GM21447 (cell line): ENCODE data around the gene GPX4.

Experiments
- ATAC-seq: cut with Tn5 transposase; IDR thresholded peaks from one replicate; pipeline ENCODE4 v1.9.1; 2021; ENCODE audit not compliant: unreplicated experiment

GPX4 gene

DNA sequence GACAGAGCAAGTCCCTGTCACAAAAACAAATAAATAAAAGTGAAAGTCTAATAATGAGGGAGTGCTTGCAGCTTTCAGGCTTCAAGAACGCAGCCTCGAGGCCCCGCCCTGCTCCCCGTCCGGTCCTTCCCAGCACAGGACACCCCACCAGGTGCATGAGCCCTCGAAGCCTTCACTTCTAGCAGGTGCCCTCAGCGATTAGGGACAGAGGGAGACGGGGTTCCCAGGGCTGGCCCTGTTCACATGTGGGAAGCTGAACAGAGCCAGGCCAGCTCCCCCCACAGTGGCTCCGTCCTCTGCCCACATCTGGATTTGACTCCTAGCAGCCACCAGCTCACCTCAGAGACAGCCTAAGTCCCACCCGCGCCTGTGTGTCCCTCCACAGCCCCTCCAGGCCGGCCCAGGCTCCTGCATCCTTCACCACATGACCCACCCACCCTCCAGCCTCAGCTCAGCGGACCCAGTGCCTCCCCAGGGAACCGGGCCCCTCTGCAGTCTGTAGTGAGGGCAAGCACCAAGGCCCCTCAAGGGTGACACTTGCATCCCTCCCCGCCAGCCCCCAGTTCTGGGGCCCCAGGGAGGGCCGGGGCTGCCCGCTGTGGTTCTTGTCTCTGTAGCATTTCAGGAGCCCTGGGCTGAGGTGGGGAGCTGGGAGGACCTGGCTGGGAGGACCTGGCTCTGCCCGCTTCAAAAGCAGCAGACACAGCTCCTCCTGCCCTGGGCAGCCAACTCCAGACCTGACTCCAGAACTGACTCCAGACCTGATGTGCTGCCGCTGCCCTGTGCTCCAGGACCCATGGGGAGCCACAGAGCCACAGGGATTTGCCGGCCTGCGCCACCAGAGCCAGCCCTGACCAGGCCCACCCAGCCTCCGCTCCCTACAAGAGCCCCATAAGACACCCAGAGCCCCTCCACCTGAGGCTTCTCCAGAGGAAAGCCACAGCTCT is 27.2 kb downstream of the GPX4 start:
- ATAC-seq: no peak

DNA sequence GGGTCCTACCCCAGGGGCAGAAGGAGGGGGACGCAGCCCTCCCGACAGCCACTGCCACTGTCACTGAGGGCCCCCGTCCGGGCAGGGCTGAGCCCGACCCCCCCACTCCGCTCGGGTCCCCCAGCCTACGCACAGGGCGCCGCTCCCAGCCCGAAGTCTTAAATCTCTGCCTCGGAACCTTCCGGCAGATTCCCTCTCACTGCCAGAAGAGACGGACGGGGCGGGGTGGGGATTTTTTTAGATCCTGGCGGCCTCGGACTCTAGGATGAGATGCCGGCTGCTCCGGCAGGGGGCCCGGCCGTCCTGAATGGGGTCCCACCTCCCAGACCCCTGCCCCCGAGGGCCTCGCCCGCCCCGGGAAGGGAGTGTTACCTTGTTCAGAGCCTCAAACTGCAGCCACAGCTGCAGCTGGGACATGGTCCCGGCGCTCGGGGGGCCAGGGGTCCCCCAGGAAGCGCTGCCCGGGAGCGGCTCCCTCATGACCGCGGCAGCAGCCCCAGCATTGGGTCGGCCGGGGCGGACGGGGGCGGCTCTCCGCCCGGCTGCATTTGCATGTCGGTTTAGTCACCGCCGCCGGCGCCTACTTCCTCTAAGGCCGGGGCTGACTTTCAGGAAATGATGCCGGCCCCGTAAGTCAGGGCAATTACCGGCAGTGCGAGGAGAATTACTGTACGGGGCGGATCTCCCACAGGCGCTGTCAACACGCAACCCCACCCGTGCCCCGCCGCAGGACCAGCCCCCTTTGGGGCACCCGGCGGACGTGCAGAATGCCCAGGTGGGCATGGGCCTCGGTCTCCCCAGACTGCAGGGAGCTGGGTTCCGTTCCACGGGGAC is 28.1 kb downstream of the GPX4 start:
- no peak for ATAC-seq

DNA sequence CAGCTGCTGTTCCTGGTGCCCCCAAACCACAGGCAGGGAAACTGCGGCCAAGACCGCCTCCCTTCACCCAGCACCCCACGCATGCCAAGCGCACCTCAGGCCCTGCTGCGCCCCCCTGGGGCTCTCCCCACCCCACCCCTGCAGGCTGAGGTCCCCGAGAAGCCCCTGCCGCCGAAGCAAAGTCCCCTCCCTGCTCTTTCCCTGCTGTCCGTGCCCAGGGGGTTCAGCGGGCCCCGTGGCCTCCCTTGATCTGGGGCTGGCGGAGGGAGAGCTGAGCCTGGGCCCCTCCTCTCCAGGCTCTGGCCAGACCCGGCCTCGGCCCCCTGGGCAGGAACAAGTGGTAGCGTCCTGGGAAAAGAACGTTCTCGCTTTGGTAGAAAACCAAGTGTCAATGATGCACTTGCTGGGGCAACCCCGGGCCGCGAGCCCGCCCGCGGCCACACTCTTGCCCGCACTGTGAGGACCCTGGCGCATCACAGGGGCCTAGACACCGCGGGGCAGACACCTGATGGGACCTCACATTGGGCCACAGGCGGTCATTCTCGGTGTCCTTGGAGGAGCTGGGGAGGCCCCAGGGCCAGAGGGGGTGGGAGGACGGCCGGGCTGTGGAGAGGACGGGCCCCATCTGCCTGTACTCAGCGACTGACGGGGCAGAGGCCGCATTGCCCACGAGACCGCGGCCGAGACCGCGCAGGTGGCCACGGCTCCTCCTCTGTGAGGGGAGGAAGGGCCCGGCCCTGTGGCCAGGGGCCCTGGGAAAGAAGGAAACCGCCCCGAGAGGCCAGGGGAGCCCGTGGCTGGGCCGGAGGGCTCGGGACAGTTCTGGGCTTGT is 29.0 kb downstream of the GPX4 start:
- no peak for ATAC-seq

DNA sequence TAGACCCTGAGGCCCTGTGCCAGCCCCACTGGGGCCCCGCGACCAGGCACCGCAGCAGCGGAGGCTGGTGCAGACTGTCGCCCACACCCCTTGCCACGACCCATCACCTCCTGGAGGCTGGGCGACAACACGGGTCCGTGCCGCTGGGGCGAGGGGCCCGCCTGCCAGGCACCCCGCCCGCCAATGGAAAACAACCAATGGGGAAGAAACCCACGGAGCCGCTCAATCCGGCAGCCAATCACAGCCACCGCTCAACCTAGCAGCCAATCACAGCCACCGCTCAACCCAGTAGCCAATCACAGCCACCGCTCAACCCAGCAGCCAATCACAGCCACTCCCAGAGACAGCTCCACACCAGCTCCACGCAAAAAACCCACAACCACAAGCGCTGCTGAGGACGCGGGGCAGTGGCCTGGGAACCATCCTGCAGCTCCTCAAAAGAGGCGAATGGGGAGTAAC is 29.7 kb downstream of the GPX4 start:
- no peak for ATAC-seq

DNA sequence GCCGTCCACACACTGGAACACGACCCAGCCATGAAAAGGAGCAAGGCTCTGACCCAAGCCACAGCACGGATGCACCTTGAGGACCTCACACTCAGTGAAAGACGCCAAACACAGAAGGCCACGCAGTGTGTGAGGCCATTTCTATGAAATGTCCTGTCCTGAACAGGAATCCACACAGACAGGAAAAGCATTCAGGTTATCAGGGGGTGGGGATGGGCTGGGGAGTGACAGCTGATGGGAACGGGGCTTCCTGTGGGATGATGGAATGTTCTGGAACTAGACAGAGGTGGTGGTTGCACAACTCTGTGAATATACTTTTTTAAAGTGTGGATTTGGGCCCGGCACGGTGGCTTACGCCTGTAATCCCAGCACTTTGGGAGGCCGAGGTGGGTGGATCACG is 30.6 kb downstream of the GPX4 start:
- ATAC-seq: no peak

DNA sequence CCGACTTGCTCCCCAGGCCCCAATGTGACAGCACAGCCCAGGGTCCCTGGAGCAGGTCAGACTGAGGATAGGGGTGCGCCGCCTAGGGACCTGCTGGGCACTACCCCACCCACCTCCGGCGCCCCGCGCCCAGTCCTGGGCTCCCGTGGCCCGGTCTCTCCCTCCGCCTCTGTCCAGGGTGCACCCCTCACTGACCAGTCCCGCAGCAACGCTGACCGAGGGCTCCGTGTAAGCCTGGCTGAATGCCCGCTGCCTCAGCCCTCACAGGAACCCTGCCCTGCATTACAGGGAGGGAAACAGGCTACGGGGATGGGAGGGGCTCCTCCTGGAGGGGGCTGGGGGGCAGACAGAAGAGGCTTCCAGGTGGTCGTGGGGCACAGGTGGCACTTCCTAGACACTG is 31.7 kb downstream of the GPX4 start:
- no peak for ATAC-seq

DNA sequence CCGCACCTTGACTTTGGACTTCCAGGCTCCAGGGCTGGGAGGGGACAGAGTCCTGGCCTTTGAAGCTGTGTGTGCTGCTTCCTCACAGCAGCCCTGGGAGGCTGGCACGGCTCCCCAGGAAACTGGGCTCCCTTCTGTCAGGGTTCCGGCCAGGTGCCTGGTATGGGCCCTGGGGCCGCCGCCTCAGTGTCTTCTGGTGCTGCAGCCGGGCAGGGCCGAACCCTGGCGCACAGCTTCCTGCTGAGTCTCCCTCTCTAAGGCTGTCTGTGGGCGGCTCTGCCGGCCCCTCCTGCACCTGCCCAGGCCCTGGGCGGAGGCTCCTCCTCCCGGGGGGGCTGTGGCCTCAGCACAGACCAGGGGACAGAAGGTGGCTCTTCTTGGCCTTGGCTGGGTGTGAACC is 32.4 kb downstream of the GPX4 start:
- ATAC-seq: no peak

DNA sequence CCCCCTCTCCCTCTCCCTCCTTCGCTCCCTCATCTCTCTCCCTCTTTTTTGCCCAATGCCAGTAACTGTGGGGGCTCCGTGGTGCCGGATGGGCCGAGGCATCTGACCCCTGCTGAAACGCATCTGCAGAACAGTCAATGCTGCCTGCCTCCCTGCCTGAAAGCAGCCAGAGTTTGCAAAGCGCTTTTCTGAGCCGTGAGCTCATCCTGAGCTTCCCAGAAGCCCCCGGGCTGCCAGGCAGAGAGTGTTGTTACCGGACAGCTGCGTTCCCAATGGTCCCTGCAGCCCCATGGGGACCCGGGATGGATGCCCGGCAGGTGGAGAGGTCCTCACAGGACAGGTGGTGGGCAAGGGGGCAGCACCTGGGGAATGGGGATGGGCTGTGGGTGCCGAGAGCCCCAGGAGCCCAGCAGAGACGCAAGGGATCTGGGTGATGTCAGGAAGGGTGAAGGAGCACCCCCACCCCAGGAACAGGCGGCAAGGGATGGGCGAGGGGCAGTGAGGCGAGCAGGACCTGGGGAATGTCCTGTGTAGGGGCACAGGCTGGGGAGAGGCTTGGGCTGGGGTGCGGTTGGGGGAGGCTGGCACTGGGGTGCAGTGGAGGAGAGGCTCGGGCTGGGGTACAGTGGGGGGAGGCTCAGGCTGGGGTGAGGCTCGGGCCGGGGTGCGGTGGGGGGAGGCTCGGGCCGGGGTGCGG is 33.0 kb downstream of the GPX4 start:
- ATAC-seq: no peak

DNA sequence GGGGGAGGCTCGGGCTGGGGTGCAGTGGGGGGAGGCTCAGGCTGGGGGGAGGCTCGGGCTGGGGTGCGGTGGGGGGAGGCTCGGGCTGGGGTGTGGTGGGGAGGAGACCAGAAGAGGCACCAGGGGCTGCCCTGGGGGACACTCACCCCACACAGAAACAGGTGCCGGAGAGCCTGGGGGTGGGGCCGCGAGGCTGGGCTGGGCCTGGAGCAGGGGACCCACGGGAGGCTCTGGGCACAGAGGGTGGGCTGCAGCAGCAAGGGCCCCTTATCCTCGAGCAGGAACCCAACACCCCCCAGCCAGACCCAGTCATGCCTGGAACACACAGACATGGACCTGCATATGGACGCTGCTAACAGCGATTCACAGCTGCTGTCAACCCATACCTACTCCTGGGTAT is 34.3 kb downstream of the GPX4 start:
- no peak for ATAC-seq

DNA sequence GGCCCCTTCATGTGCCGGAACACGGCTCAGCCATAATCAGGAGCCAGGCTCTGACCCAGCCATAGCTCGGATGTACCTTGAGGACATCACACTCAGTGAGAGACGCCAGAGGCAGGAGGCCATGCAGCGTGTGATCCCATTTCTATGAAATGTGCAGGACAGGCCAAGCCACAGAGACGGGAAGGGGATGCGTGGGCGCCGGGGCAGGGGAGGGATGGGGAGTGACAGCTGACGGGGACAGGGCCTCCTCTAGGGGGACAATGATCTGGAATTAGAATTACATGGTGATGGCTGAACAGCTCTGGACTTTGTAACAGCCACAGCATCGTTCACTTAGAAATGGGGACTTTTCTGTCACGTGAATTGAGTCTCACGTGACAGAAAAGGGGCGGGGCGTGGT is 35.3 kb downstream of the GPX4 start:
- no peak for ATAC-seq

DNA sequence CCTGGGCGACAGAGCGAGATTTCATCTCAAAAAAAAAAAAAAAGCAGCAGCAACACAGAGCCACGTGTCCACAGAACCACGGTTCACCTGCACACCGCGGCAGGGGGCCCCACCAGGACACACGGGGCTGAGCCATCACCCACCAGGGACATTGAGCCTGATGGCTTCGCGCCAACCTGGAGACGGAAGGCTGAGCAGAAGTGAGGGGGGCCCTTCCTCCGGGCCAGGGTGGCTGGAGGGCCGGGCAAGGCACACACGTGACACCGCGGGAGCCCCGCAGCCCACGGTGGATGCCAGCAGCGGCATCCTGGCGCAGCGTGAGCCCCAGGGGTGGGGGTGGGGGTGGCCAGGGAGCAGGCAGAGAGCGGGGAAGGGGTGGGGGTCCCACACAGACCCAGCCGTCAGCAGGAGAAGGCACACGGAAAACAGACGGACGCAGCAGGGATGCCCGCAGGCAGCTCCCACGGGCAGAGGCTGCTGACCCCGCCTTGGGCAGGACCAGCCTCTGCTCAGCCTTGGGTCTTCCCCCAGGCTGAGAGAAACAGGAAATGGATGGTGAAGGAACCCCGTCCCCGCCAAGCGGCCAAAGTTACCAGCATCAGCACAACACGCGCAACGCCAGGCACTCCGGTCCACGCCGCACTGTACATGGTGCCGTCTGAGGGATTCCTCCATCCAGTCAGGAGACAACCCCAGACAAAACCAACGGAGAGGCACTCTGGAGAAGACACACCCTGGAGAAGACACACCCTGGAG is 36.7 kb downstream of the GPX4 start:
- no peak for ATAC-seq

DNA sequence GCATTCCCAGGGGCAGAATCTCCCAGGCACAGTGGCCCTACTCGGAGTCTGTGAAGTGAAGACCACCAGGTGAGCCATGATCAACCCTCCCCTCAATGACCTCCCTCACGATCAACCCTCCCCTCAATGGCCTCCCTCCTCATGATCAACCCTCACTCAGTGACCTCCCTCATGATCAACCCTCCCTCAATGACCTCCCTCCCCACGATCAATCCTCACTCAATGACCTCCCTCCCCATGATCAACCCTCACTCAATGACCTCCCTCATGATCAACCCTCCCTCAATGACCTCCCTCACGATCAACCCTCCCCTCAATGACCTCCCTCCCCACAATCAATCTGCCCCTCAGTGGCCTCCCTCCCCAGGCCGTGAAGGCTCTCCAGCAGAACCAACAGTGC is 38.1 kb downstream of the GPX4 start:
- no peak for ATAC-seq

DNA sequence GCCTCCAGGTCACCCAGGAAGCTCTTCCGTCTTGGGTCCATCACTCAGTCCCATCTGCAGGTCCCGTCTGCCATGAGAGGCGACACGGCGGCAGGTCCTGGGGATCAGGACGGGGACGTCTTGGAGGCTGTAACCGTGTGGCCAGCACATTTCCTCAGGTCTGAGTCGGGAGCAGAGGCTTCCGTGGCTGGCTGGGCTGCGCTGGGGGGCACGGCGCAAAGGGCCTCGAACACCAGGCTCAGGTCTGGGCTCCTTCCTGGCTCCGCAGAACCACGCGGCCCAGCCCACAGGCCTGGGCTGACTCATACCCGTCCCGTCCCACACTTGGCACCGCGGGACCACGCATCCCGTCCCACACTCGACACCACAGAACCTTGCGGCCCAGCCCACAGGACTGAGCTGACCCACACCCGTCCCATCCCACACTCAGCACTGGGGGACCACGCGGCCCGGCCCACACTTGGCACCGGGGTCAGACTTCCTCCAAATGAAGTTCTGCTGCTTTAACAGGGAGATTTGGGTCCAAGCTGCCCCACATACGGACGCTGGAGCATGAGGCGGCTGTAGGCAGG is 40.1 kb downstream of the GPX4 start:
- ATAC-seq: no peak

DNA sequence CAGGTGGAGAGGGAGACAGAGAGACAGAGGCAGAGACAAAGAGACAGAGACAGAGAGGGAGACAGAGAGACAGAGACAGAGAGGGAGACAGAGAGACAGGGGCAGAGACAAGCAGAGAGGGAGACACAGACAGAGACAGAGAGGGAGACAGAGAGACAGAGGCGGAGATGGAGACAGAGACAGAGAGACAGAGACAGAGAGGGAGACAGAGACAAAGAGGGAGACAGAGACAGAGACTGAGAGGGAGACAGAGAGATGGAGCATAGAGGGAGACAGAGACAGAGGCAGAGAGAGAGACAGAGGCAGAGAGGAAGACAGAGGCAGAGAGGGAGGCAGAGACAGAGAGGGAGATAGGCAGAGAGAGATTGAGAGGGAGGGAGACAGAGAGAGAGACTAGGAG is 40.9 kb downstream of the GPX4 start:
- ATAC-seq: no peak

DNA sequence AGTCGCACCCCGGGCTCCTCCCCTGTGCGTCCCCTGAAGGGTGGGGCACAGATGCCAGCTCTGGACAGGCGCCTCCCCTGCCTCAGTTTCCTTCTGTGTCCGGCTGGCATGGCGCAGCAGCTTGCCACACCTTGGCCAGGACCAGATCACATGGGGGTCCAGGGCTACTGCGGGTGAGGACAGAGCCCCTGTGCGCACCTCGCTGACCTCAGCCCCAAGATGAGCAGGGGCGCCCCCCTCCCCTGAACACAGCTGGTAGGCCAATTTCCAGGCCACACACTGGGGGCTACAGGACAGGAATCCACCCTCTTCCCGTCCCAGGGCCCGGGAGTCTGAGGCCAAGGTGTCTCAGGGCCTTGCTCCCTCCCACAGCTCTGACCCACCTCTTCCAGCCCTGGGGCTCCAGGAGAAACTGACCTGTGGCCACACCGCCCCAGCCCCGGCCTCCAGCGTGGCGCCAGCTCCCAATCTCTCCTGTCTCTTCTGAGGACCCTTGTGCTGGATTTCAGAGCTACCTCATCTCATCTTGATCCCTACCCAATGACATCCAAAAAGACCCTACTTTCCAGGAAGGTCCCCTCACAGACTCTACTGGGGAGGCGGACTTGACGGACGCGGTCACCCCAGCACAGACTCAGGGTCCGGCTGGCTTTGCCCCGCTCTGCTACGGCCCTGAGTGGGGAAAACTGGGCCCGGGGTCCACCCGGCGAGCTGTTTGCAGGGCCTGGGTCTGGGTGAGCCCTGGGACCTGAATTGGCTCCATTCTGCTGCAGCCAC is 42.0 kb downstream of the GPX4 start:
- ATAC-seq: no peak

DNA sequence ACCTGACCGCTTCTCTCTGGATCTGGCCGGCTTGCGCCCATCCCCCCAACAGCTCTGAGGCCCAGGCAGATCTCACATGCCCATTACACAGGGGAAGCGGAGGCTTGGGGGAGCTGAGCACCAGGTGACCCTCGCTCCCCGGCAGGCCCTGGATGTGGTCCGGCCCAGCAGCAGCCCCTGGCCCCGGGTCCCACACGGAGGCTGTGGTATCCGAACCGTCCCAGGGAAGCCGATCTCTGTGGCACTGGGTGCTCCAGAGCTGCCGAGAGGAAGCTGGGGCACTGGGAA is 42.6 kb downstream of the GPX4 start:
- ATAC-seq: no peak

DNA sequence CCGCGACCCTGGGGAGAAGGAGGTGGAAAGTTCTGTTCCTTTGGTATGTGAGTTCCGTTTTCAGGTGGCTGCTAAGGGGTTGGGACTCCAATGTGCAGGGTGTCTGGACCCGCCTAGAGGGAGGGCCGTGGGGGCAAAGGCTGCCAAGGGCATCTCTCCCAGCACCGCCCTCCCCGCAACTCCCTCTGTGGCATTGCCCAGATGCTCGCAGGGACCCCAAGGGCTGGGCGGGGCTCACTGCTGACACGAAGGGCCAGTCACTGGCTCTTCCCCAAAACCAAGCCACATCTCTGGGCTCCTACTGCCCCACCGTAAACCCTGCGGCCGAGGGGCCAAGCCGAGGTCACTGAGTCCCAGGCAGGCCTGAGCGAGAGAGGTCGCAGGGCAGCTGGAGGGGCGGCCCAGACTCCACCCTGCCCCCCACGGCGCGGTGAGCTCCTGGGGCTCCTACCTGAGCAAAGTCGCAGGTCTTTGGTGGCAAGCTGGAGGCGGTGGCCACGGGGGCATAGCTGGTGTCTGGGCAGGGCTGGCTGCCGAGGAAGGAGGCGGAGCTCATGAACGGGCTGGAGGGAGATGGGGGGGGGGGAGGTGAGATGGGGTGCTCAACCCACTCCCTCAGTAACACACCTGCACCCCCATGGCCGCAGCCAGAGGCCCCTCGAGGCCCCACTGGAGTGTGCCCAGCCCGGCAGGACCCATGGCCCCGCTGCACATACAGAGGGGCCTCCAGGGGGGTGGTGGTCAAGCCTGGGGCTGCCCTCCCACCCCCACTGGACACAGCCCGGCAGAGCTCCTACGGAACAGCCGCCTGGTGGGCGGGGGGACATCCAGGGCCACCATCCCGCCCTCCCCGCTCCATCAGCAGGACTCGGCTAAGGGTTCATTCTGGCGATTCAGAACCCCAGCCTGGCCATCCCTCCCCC is 43.3 kb downstream of the GPX4 start:
- no peak for ATAC-seq
